Measurements from ENCODE around the gene ZNF316. TPM values are rescaled to one million over a fixed set of nuclear protein-coding genes. Genes with fewer than 3 reads are reported as not detected.
A peak's percentile ranks its signal among the peaks of the same experiment; 100 is the strongest.

The ZNF316 gene
- total RNA-seq, 4 donors from 2014 or later, result 21.9 to 32.8 (median 26.0) TPM

- TF ChIP-seq CTCF (IDR thresholded peaks at IDR 0.05), result peak in 2 of 4 experiments; percentile 17 to 42
- no peak for TF ChIP-seq POLR2A (IDR thresholded peaks at IDR 0.05)
- TF ChIP-seq EP300 (IDR thresholded peaks at IDR 0.05), result no peak
- peak; percentile 42 for ATAC-seq
- Histone ChIP-seq H3K27me3 (no peaks in the 10 kb centered on the region), H3K27ac (peak overlapping the region; percentile 14 to 83 (median 82)), H3K4me3 (peak overlapping the region; percentile 90 to 97), H3K4me1 (peaks cover 0 to 45% (median 17%) of the 10 kb centered on the region in 3 donors), H3K9me3 (no peaks in the 10 kb centered on the region), H3K36me3 (peaks cover 0 to 34% of the 10 kb centered on the region in 2 donors)
- 0% methylated on average over 7 of the region's 60 CpGs; no CpG with 5 or more reads in 1 of the 2 donors for WGBS, 2 donors (ENCODE audit: low coverage in 1 of 2)
These were observed 569 bp downstream of the ZNF316 start for GRCh38 chr7:6637544-6638229.

GRCh38 chr7:6639032-6639431 is 1.9 kb downstream of the ZNF316 start:
- Histone ChIP-seq H3K9me3 (no peaks in the 10 kb centered on the region), H3K27ac (no peak overlapping the region), H3K27me3 (no peaks in the 10 kb centered on the region), H3K36me3 (peaks cover 0 to 48% of the 10 kb centered on the region in 2 donors), H3K4me1 (peaks cover 0 to 45% (median 17%) of the 10 kb centered on the region in 3 donors), H3K4me3 (peak overlapping the region in 1 of 2 donors; percentile 97)
- 43 to 60% methylated on average over 1 of the region's 4 CpGs for WGBS, 2 donors (ENCODE audit: low coverage in 1 of 2)
- no peak for ATAC-seq
- TF ChIP-seq POLR2A (IDR thresholded peaks at IDR 0.05), result no peak
- no peak for TF ChIP-seq CTCF (IDR thresholded peaks at IDR 0.05)

- Histone ChIP-seq H3K4me1 (peaks cover 0 to 45% (median 17%) of the 10 kb centered on the region in 3 donors), H3K27ac (no peak overlapping the region), H3K9me3 (no peaks in the 10 kb centered on the region), H3K27me3 (no peaks in the 10 kb centered on the region), H3K4me3 (no peak overlapping the region), H3K36me3 (peaks cover 0 to 53% of the 10 kb centered on the region in 2 donors)
- 100% methylated on average over 3 of the region's 11 CpGs; no CpG with 5 or more reads in 1 of the 2 donors for WGBS, 2 donors (ENCODE audit: low coverage in 1 of 2)
- ATAC-seq, result no peak
- TF ChIP-seq CTCF (IDR thresholded peaks at IDR 0.05), result no peak
- no peak for TF ChIP-seq POLR2A (IDR thresholded peaks at IDR 0.05)
- TF ChIP-seq EP300 (IDR thresholded peaks at IDR 0.05), result no peak
- TF ChIP-seq POLR2AphosphoS5 (IDR thresholded peaks at IDR 0.05), result no peak
These were observed 2.5 kb downstream of the ZNF316 start for GRCh38 chr7:6639627-6640026.

- H3K36me3 ChIP-seq, result peaks cover 0 to 60% of the 10 kb centered on the region in 2 donors
- H3K27ac ChIP-seq, result no peak overlapping the region
- TF ChIP-seq EP300 (IDR thresholded peaks at IDR 0.05), result no peak
- no peak for TF ChIP-seq CTCF (IDR thresholded peaks at IDR 0.05)
- no peak for TF ChIP-seq POLR2AphosphoS5 (IDR thresholded peaks at IDR 0.05)
- TF ChIP-seq POLR2A (IDR thresholded peaks at IDR 0.05), result no peak
- 65 to 69% methylated on average over 3 to 5 of the region's 11 CpGs for WGBS, 2 donors (ENCODE audit: low coverage in 1 of 2)
- H3K9me3 ChIP-seq, result no peaks in the 10 kb centered on the region
- peaks cover 0 to 45% (median 17%) of the 10 kb centered on the region in 3 donors for H3K4me1 ChIP-seq
- ATAC-seq, result peak; percentile 29
- H3K4me3 ChIP-seq, result no peak overlapping the region
- H3K27me3 ChIP-seq, result no peaks in the 10 kb centered on the region
These were observed 3.2 kb downstream of the ZNF316 start for GRCh38 chr7:6640246-6640721.

All from gastroesophageal sphincter (tissue), 4 donors.